Measurements from ENCODE around the gene DOK6. TPM values are rescaled to one million over a fixed set of nuclear protein-coding genes. Genes with fewer than 3 reads are reported as not detected.

Gene DOK6
- total and polyA plus RNA-seq, 9 of the 15 experiments (the other 6 are each of a cell fraction or from before 2014, with no cell fraction given) = not detected

GRCh38 chr18:69491576-69491975 lies 90.9 kb downstream of the DOK6 start:
- Histone ChIP-seq H3K9me3 (replicated peaks; ENCODE audit: control insufficient read depth, insufficient read depth, low read depth, low read length) (no peaks in the 10 kb centered on the region), H3K79me2 (ENCODE audit: control insufficient read depth, insufficient read depth, low read length) (no peaks in the 10 kb centered on the region), H3K27me3 (ENCODE audit: control insufficient read depth in 2 of 2, insufficient read depth in 2 of 2, low read length in 2 of 2) (no peaks in the 10 kb centered on the region), H2AFZ (ENCODE audit: low read depth, low read length) (no peak overlapping the region), H3K9me1 (ENCODE audit: control insufficient read depth, insufficient read depth, low read length) (no peaks in the 10 kb centered on the region), H3K4me3 (no peak overlapping the region), H3K4me1 (replicated peaks in 1 of 2; ENCODE audit: control insufficient read depth in 2 of 2, insufficient read depth in 2 of 2, low read length in 2 of 2) (no peaks in the 10 kb centered on the region), H3K4me2 (ENCODE audit: insufficient read depth, low read length) (no peak overlapping the region), H4K20me1 (replicated peaks; ENCODE audit: control insufficient read depth, insufficient read depth, low read length) (no peaks in the 10 kb centered on the region), H3K27ac (ENCODE audit: extremely low read depth, low read depth, low read length) (no peak overlapping the region), H3K36me3 (ENCODE audit: control insufficient read depth, insufficient read depth, low read length) (no peaks in the 10 kb centered on the region), H3K9ac (ENCODE audit: insufficient read depth in 1 of 2, low read depth in 2 of 2, low read length in 2 of 2) (no peak overlapping the region)
- ATAC-seq (no peak), DNase-seq (ENCODE audit: extremely low read depth in 1 of 4, low spot score in 3 of 4) (no peak), FAIRE-seq (no peak)
- intact Hi-C loops (cut with micrococcal nuclease) (no loop called here), in situ Hi-C loops (cut with MboI) (no loop called here)
- POLR2A ChIA-PET = no interaction called here
- WGBS (ENCODE audit: insufficient coverage, low coverage, missing lambda C conversion rate) = 0% methylated on average over 2 of the region's 2 CpGs
- CTCF ChIA-PET (ENCODE audit: low intra/inter-chr PET ratio) = no interaction called here
- no TSS peak for BruUV-seq (replicated peaks)
- TF ChIP-seq U2AF1 (optimal IDR thresholded peaks at IDR 0.05; ENCODE audit: low read depth, low read length) = no peak
- no peak for TF ChIP-seq SIN3A (IDR thresholded peaks at IDR 0.05; ENCODE audit: borderline replicate concordance in 2 of 2, control insufficient read depth in 1 of 2, low read depth in 2 of 2, low read length in 2 of 2)
- TF ChIP-seq THRA (IDR thresholded peaks at IDR 0.05) = no peak
- TF ChIP-seq ZFP91 (CRISPR knock-in tag; IDR thresholded peaks at IDR 0.05) = no peak
- TF ChIP-seq SMAD4 (CRISPR knock-in tag; conservative IDR thresholded peaks at IDR 0.05) = no peak
- no peak for TF ChIP-seq ARID3A (IDR thresholded peaks at IDR 0.05; ENCODE audit: borderline replicate concordance, low read depth, low read length)
- TF ChIP-seq REST (IDR thresholded peaks at IDR 0.05; ENCODE audit: borderline replicate concordance) = no peak
- no peak for TF ChIP-seq REST (CRISPR knock-in tag; IDR thresholded peaks at IDR 0.05; ENCODE audit: low read depth)
